ENCODE measurements around the gene ARHGAP33.

DNA sequence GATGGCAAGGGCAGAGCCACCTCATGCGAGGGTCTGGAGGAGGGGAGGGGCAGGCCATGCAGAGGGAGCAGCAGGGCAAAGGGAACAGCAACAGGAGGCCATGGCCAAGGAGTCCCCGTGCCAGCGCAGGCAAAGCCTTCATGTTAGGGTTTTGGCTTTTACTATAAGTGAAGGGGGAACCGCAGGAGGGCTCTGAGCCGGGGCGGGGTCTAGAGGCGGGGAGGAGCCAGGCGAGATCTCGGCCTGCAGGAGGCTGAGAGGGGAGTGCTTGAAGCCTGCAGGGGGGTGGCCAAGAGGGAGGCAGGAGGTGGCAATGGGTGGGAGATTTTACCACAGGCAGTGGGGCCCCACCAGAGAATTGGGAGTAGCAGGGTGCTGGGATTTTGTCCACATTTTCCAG, 6.3 kb downstream of the ARHGAP33 start:
- TF ChIP-seq POLR2AphosphoS5 (IDR thresholded peaks at IDR 0.05; ENCODE audit: low read depth, low read length) (no peak), TAF1 (IDR thresholded peaks at IDR 0.05; ENCODE audit: borderline replicate concordance, insufficient read depth, low read length) (no peak)
- TF ChIP-seq, protein P1, sequence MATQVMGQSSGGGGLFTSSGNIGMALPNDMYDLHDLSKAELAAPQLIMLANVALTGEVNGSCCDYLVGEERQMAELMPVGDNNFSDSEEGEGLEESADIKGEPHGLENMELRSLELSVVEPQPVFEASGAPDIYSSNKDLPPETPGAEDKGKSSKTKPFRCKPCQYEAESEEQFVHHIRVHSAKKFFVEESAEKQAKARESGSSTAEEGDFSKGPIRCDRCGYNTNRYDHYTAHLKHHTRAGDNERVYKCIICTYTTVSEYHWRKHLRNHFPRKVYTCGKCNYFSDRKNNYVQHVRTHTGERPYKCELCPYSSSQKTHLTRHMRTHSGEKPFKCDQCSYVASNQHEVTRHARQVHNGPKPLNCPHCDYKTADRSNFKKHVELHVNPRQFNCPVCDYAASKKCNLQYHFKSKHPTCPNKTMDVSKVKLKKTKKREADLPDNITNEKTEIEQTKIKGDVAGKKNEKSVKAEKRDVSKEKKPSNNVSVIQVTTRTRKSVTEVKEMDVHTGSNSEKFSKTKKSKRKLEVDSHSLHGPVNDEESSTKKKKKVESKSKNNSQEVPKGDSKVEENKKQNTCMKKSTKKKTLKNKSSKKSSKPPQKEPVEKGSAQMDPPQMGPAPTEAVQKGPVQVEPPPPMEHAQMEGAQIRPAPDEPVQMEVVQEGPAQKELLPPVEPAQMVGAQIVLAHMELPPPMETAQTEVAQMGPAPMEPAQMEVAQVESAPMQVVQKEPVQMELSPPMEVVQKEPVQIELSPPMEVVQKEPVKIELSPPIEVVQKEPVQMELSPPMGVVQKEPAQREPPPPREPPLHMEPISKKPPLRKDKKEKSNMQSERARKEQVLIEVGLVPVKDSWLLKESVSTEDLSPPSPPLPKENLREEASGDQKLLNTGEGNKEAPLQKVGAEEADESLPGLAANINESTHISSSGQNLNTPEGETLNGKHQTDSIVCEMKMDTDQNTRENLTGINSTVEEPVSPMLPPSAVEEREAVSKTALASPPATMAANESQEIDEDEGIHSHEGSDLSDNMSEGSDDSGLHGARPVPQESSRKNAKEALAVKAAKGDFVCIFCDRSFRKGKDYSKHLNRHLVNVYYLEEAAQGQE (IDR thresholded peaks at IDR 0.05; ENCODE audit: insufficient read depth in 1 of 2, low read depth in 2 of 2, low read length in 2 of 2) = no peak

Measured in PFSK-1 (cell line).